Fibroblast of lung (primary cell): ENCODE measurements around the gene TFIP11. TPM values are rescaled to one million over a fixed set of nuclear protein-coding genes. Genes with fewer than 3 reads are reported as not detected.

Source experiments
- DNase-seq, 2 donors: peaks; one replicate each; pipeline versions ENCODE4 v3.0.0 to v3.0.0-alpha.2; 2010; ENCODE audit warnings: low read depth in 2 of 2
- H2AFZ ChIP-seq: 2 replicates; pipeline ENCODE4 v1.5.1; 2012; ENCODE audit warnings: low read length, control low read depth, inconsistent platforms
- H3K27ac ChIP-seq: 2 replicates; pipeline ENCODE4 v1.5.1; 2011; ENCODE audit warnings: low read length, control low read depth; ENCODE audit not compliant: insufficient read depth
- H3K27me3 ChIP-seq: 2 replicates; pipeline ENCODE4 v1.5.1; 2011; ENCODE audit warnings: mild to moderate bottlenecking, low read length; ENCODE audit not compliant: control insufficient read depth, insufficient read depth
- H3K36me3 ChIP-seq: 2 replicates; pipeline ENCODE4 v1.5.1; 2011; ENCODE audit warnings: low read length; ENCODE audit not compliant: control insufficient read depth, insufficient read depth
- H3K4me1 ChIP-seq: 2 replicates; pipeline ENCODE4 v1.5.1; 2011; ENCODE audit warnings: low read length; ENCODE audit not compliant: control insufficient read depth, insufficient read depth; ENCODE audit errors: extremely low read depth
- H3K4me2 ChIP-seq: 2 replicates; pipeline ENCODE4 v1.5.1; 2011; ENCODE audit warnings: low read length, control low read depth; ENCODE audit not compliant: insufficient read depth; ENCODE audit errors: extremely low read depth
- H3K4me3 ChIP-seq, 4 experiments: fragments of 200-600 bp in 1 of 4; sonication (generic) in 1 of 4; replicated peaks in 1 of 4; 2 replicates each; pipeline ENCODE4 v1.5.1; 2011 to 2016; ENCODE audit warnings: low read length in 4 of 4, low read depth in 3 of 4, mild to moderate bottlenecking in 3 of 4, control low read depth in 2 of 4, inconsistent platforms in 1 of 4, mixed read lengths in 1 of 4; ENCODE audit not compliant: insufficient read depth in 1 of 4; ENCODE audit errors: control extremely low read depth in 1 of 4
- H3K79me2 ChIP-seq: 2 replicates; pipeline ENCODE4 v1.5.1; 2012; ENCODE audit warnings: mild to moderate bottlenecking, low read length, inconsistent platforms; ENCODE audit not compliant: control insufficient read depth, insufficient read depth
- H3K9ac ChIP-seq: 2 replicates; pipeline ENCODE4 v1.5.1; 2011; ENCODE audit warnings: mild to moderate bottlenecking, low read length, control low read depth; ENCODE audit not compliant: insufficient read depth
- H3K9me3 ChIP-seq: 2 replicates; pipeline ENCODE4 v1.5.1; 2012; ENCODE audit warnings: low read depth, low read length; ENCODE audit not compliant: control insufficient read depth, insufficient read depth
- H4K20me1 ChIP-seq: 2 replicates; pipeline ENCODE4 v1.5.1; 2011; ENCODE audit warnings: low read length; ENCODE audit not compliant: control insufficient read depth, insufficient read depth; ENCODE audit errors: extremely low read depth
- CTCF ChIP-seq, 2 donors: IDR thresholded peaks in 1 of 2; conservative IDR thresholded peaks in 1 of 2; 1 replicate in 1 of 2; 2 replicates in 1 of 2; pipeline ENCODE4 v1.5.1; 2011 to 2012; ENCODE audit warnings: low read length in 2 of 2, control low read depth in 1 of 2, inconsistent platforms in 1 of 2, low read depth in 1 of 2, mild to moderate bottlenecking in 1 of 2
- EZH2 ChIP-seq: IDR thresholded peaks from 2 replicates; pipeline ENCODE4 v1.5.1; 2012; ENCODE audit warnings: low read length, control low read depth, mild to moderate bottlenecking; ENCODE audit errors: missing control alignments
- polyA plus RNA-seq, 2 donors: library from polyadenylated mRNA; depleted of rRNA in 1 of 2; stranded (reverse) in 1 of 2; unstranded in 1 of 2; fragments of >200 nt; gene quantifications; 2 replicates each; pipeline ENCODE4 v1.2.1, GENCODE V29; 2011 to 2012; ENCODE audit warnings: missing spikeins in 1 of 2
- total RNA-seq: library from RNA; depleted of rRNA; stranded (reverse); fragments of >200 nt; gene quantifications from 2 replicates; pipeline ENCODE4 v1.2.1, GENCODE V29; 2014

TFIP11 gene
- total and polyA plus RNA-seq, 2 donors (not counting 1 experiment from before 2014, with no cell fraction given): 24.2 to 40.3 TPM

DNA sequence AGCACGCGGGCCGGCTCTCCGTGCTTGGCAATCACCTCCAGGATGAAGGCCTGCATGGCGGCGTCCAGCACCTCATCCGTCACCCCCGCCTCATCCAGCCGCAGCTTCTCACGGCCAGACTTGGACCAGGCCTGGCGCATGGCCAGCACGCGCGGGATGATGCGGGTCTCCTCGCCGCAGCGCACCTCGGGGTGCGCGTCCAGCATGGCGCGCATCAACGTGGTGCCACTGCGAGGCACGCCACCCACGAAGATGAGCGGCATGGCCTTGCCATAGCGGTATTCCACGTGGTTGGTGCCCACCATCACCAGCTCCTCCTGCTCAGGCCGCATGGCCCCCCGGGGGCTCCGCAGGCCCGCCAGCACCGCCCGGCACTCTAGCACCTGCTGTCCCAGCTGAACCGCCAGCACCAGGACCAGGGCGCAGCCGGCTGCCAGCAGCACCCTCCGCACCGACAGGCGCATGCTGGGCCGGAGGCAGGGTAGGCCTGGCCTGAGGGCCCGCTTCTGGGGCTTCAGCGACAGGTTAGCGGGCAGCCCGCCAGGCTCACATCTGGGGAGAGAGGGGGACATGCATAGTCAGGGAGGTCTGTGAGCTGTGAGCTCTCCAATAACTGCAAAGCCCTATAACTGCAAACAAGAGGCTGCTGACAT, 29.0 kb upstream of the TFIP11 start:
- DNase-seq: no peak
- Histone ChIP-seq H3K36me3 (peaks cover 6% of the 10 kb centered on the region), H3K27ac (no peak overlapping the region), H2AFZ (no peak overlapping the region), H3K27me3 (no peaks in the 10 kb centered on the region), H3K4me1 (no peaks in the 10 kb centered on the region), H3K9me3 (no peaks in the 10 kb centered on the region), H3K9ac (no peak overlapping the region), H4K20me1 (no peaks in the 10 kb centered on the region), H3K4me3 (no peak overlapping the region), H3K79me2 (no peaks in the 10 kb centered on the region), H3K4me2 (no peak overlapping the region)
- TF ChIP-seq EZH2 (no peak), CTCF (conservative IDR thresholded peaks at IDR 0.05 in 1 of 2, IDR thresholded peaks at IDR 0.05 in 1 of 2; ENCODE audit: low read depth in 1 of 2, low read length in 2 of 2) (no peak)

GRCh38 chr22:26540119-26540518, 27.8 kb upstream of the TFIP11 start:
- Histone ChIP-seq H3K36me3 (peaks cover 8% of the 10 kb centered on the region), H3K4me3 (no peak overlapping the region), H3K27me3 (no peaks in the 10 kb centered on the region), H3K79me2 (no peaks in the 10 kb centered on the region), H2AFZ (no peak overlapping the region), H3K9me3 (no peaks in the 10 kb centered on the region), H4K20me1 (no peaks in the 10 kb centered on the region), H3K4me2 (no peak overlapping the region), H3K9ac (no peak overlapping the region), H3K27ac (no peak overlapping the region), H3K4me1 (no peaks in the 10 kb centered on the region)
- no peak for TF ChIP-seq EZH2
- TF ChIP-seq CTCF (conservative IDR thresholded peaks at IDR 0.05 in 1 of 2, IDR thresholded peaks at IDR 0.05 in 1 of 2; ENCODE audit: low read depth in 1 of 2, low read length in 2 of 2): no peak
- DNase-seq: no peak

DNA sequence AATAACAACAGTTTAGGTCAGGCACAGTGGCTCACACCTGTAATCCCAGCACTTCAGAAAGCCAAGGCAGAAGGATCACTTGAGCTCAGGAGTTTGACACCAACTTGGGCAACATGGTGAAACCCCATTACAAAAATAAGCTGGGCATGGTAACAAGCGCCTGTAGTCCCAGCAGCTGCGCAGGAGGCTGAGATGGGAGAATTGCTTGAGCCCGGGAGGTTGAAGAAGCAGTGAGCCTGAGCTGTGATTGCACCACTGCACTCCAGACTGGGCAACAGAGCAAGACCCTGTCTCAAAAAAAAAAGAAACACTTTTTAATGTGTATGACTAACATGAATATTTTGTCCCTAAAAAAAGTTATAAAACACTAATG, 24.5 kb upstream of the TFIP11 start:
- no peak for DNase-seq
- Histone ChIP-seq H3K79me2 (no peaks in the 10 kb centered on the region), H3K36me3 (peaks cover 8% of the 10 kb centered on the region)

More for the DNA sequence above, 24.5 kb upstream of the TFIP11 start:
- Histone ChIP-seq H3K27me3 (no peaks in the 10 kb centered on the region), H3K4me3 (no peak overlapping the region), H3K4me2 (no peak overlapping the region), H3K9ac (no peak overlapping the region), H3K4me1 (no peaks in the 10 kb centered on the region), H3K27ac (no peak overlapping the region), H2AFZ (no peak overlapping the region), H4K20me1 (no peaks in the 10 kb centered on the region), H3K9me3 (no peaks in the 10 kb centered on the region)
- no peak for TF ChIP-seq CTCF (conservative IDR thresholded peaks at IDR 0.05 in 1 of 2, IDR thresholded peaks at IDR 0.05 in 1 of 2; ENCODE audit: low read depth in 1 of 2, low read length in 2 of 2)
- TF ChIP-seq EZH2: no peak
